SK-N-MC (cell line): ENCODE data around the gene INPP4B.

Experiments used
- EZH2 ChIP-seq: fragments of 200-600 bp; sonication (generic); IDR thresholded peaks from one replicate; pipeline ENCODE4 v1.6.1; 2017; ENCODE audit warnings: antibody characterized with exemption
- FOXP2 ChIP-seq: optimal IDR thresholded peaks from 2 replicates; pipeline ENCODE3; 2011; ENCODE audit warnings: mild to moderate bottlenecking, moderate library complexity; ENCODE audit not compliant: insufficient read depth; ENCODE audit errors: extremely low read length, control extremely low read depth
- POLR2AphosphoS5 ChIP-seq: IDR thresholded peaks from 2 replicates; pipeline ENCODE4 v1.6.1; 2012; ENCODE audit warnings: mild to moderate bottlenecking, low read depth, low read length, borderline replicate concordance

- TF ChIP-seq EZH2 (no peak), POLR2AphosphoS5 (no peak), FOXP2 (no peak)
Measured at GRCh38 chr4:142202404-142203332, 643.4 kb downstream of the INPP4B start.
